Upper lobe of left lung (tissue), 6 donors: ENCODE data around the gene EFNA1. TPM values are rescaled to one million over a fixed set of nuclear protein-coding genes. Genes with fewer than 3 reads are reported as not detected.
A peak's percentile ranks its signal among the peaks of the same experiment; 100 is the strongest.

Source experiments
- ATAC-seq, 2 donors: fragments of 200-7000 bp; cut with Tn5 transposase; one replicate each; pipeline ENCODE4 v1.9.1; 2022; ENCODE audit warnings: mild to moderate bottlenecking in 2 of 2, moderate library complexity in 2 of 2; ENCODE audit not compliant: low FRiP score in 2 of 2
- DNase-seq, 2 donors: peaks; one replicate each; pipeline ENCODE4 v3.0.0-alpha.2; 2019 to 2020
- H3K27ac ChIP-seq, 4 donors: fragments of 200-600 bp; sonication (generic); one replicate each; pipeline ENCODE4 v1.5.1; 2016 to 2019
- H3K27me3 ChIP-seq, 4 donors: fragments of 200-600 bp; sonication (generic); one replicate each; pipeline ENCODE4 v1.5.1; 2017 to 2019
- H3K36me3 ChIP-seq, 4 donors: fragments of 200-600 bp; sonication (generic); one replicate each; pipeline ENCODE4 v1.5.1; 2016 to 2019
- H3K4me1 ChIP-seq, 4 donors: fragments of 200-600 bp; sonication (generic); one replicate each; pipeline ENCODE4 v1.5.1; 2018 to 2019
- H3K4me3 ChIP-seq, 4 donors: fragments of 200-600 bp; sonication (generic); one replicate each; pipeline ENCODE4 v1.5.1; 2017 to 2019; ENCODE audit warnings: mild to moderate bottlenecking in 2 of 4, moderate library complexity in 1 of 4
- H3K9me3 ChIP-seq, 4 donors: fragments of 200-600 bp; sonication (generic); one replicate each; pipeline ENCODE4 v1.5.1; 2018 to 2019
- EP300 ChIP-seq, 4 donors: sonication (generic); formaldehyde crosslinking; IDR thresholded peaks; one replicate each; pipeline ENCODE4 v1.5.1; 2017; ENCODE audit warnings: antibody characterized with exemption in 4 of 4, control low read depth in 2 of 4
- POLR2A ChIP-seq, 4 donors: fragments of 450-650 bp; IDR thresholded peaks; one replicate each; pipeline ENCODE4 v1.5.1; 2016 to 2017; ENCODE audit warnings: antibody characterized with exemption in 4 of 4, mild to moderate bottlenecking in 2 of 4
- POLR2AphosphoS5 ChIP-seq, 2 donors: sonication (generic); formaldehyde crosslinking; IDR thresholded peaks; one replicate each; pipeline ENCODE4 v1.5.1; 2017; ENCODE audit warnings: antibody characterized with exemption in 2 of 2
- WGBS, 2 donors: methylation state at CpG; one replicate each; pipeline ENCODE4 v1.1.5; 2017 to 2018; 5-methylcytosine and 5-hydroxymethylcytosine counted together
- total RNA-seq, 6 donors: library from RNA; depleted of rRNA in 4 of 6; stranded (reverse); fragments of >200 nt in 4 of 6; gene quantifications; one replicate each; pipeline versions ENCODE4 v1.1.0 to v1.2.1, GENCODE V29; 2016 to 2021
- TF ChIP-seq, protein P1 (sequence below), 6 experiments: fragments of 450-650 bp in 4 of 6; fragments of 200-600 bp in 2 of 6; sonication (generic) in 2 of 6; IDR thresholded peaks; one replicate each; pipeline ENCODE4 v1.5.1; 2016 to 2019; ENCODE audit warnings: antibody characterized with exemption in 6 of 6
- donor health status: DM: no; HTN: no; CAD: no; lungs with moderate emphysema.
- donor health status: DM: no; HTN: yes; CAD: no; lungs with severe emphysema.

The EFNA1 gene
- total RNA-seq, 6 donors from 2014 or later, result 131 to 226 (median 164) TPM

DNA sequence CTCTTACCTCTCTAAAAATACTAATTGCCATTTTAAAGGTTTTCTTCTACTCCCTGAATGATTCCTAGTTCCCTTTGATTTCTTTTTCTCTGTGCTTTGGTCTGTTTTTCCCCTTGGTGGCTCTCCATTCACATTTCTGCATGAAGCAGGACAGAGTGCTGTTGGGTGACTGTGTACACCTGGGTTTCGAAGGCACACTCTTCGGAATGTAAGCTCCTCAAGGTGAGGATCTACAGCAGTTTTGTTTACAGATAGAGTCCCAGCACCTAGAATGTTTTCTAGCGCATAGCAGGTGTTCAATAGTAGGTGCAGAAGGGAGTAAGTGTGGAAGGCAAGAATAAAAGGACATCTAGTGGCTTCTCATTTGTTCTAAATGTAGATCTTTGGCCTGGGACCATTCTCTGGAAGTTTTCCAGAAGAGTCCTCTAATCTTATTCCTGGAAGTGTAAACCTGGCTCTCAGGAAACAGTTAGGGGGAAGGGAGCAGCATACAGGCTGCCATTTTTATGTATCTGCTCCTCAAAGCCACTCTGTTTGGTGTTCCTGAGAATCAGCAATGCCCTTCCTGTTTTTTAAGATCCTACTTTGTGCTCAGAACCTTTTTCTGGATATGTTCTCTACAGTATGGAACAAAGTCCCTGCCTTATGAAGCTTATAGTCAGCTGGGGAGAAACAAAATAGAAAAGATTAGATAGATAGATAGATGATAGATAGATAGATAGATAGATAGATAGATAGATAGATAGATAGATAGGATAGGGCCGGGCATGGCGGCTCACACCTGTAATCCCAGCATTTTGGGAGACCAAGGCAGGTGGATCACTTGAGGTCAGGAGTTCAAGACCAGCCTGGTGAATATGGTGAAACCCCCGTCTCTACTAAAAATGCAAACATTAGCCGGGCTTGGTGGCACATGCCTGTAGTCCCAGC is 22.8 kb upstream of the EFNA1 start:
- Histone ChIP-seq H3K4me1 (peaks cover 3 to 34% (median 15%) of the 10 kb centered on the region in 4 donors), H3K9me3 (no peaks in the 10 kb centered on the region), H3K36me3 (no peaks in the 10 kb centered on the region), H3K4me3 (no peak overlapping the region), H3K27ac (peak overlapping the region; percentile 53 to 81 (median 74)), H3K27me3 (no peaks in the 10 kb centered on the region)
- WGBS, 2 donors, result 63 to 66% methylated on average over 7 of the region's 7 CpGs
- TF ChIP-seq POLR2AphosphoS5 (IDR thresholded peaks at IDR 0.05) (no peak), EP300 (IDR thresholded peaks at IDR 0.05) (no peak), POLR2A (IDR thresholded peaks at IDR 0.05) (no peak)
- TF ChIP-seq, protein P1, sequence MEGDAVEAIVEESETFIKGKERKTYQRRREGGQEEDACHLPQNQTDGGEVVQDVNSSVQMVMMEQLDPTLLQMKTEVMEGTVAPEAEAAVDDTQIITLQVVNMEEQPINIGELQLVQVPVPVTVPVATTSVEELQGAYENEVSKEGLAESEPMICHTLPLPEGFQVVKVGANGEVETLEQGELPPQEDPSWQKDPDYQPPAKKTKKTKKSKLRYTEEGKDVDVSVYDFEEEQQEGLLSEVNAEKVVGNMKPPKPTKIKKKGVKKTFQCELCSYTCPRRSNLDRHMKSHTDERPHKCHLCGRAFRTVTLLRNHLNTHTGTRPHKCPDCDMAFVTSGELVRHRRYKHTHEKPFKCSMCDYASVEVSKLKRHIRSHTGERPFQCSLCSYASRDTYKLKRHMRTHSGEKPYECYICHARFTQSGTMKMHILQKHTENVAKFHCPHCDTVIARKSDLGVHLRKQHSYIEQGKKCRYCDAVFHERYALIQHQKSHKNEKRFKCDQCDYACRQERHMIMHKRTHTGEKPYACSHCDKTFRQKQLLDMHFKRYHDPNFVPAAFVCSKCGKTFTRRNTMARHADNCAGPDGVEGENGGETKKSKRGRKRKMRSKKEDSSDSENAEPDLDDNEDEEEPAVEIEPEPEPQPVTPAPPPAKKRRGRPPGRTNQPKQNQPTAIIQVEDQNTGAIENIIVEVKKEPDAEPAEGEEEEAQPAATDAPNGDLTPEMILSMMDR (IDR thresholded peaks at IDR 0.05), result no peak
- ATAC-seq (no peak), DNase-seq (no peak)

DNA sequence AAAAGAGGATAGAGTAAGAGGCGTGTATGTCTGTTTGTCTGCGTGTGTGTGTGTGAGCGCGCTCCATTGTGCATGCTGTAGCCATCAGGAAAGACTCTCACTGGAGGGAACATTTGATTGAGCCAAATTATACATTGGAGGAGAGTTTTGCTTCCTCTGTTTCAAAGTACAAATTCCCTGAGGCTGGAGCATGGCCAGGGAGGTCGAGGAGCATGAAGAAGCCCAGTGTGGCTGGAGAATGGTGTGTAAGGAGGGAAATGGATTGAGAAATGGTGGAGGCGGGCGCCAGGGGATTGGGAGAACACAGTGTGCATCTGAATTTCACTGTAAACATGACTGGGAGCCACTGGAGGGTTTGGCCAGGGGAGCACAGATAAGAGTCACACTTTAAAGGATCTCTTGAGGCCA is 22.1 kb upstream of the EFNA1 start:
- peak overlapping the region; percentile 53 to 81 (median 74) for H3K27ac ChIP-seq
- H3K4me1 ChIP-seq, result peaks cover 3 to 34% (median 15%) of the 10 kb centered on the region in 4 donors
- ATAC-seq (peak; percentile 69 to 93), DNase-seq (peak in 1 of 2 donors; percentile 91)
- 28 to 56% methylated on average over 7 of the region's 7 CpGs for WGBS, 2 donors
- no peak overlapping the region for H3K4me3 ChIP-seq
- no peaks in the 10 kb centered on the region for H3K36me3 ChIP-seq
- TF ChIP-seq EP300 (IDR thresholded peaks at IDR 0.05) (peak in 2 of 4 donors; percentile 44 to 87), POLR2AphosphoS5 (IDR thresholded peaks at IDR 0.05) (peak; percentile 45 to 75), POLR2A (IDR thresholded peaks at IDR 0.05) (no peak)
- H3K27me3 ChIP-seq, result no peaks in the 10 kb centered on the region
- H3K9me3 ChIP-seq, result no peaks in the 10 kb centered on the region

DNA sequence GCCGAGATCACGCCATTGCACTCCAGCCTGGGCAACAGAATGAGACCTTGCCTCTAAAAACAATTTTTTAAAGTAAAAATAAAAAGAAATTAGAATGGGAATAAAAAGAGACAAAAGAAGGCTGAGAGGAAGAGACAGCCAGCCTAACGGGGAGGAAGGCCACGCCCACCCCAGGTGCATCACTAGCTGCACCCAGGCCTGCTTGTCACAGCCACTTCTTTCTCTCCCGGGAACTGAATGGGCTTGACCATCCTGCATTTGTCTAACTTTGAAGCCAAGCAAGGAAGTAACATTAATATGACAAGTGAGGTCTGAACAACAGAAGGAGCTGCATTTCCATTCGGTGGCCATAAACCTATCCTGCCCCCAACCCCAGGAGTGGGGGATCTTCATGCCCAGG is 20.8 kb upstream of the EFNA1 start:
- Histone ChIP-seq H3K27ac (peak overlapping the region in 2 of 4 donors; percentile 64 to 69), H3K4me3 (no peak overlapping the region), H3K9me3 (no peaks in the 10 kb centered on the region), H3K27me3 (no peaks in the 10 kb centered on the region), H3K4me1 (peaks cover 3 to 34% (median 15%) of the 10 kb centered on the region in 4 donors), H3K36me3 (no peaks in the 10 kb centered on the region)
- no peak for TF ChIP-seq EP300 (IDR thresholded peaks at IDR 0.05)
- TF ChIP-seq, protein P1 (IDR thresholded peaks at IDR 0.05), result no peak
- TF ChIP-seq POLR2A (IDR thresholded peaks at IDR 0.05), result no peak
- no peak for TF ChIP-seq POLR2AphosphoS5 (IDR thresholded peaks at IDR 0.05)
- WGBS, 2 donors, result 81 to 82% methylated on average over 6 of the region's 6 CpGs
- ATAC-seq (no peak), DNase-seq (no peak)

DNA sequence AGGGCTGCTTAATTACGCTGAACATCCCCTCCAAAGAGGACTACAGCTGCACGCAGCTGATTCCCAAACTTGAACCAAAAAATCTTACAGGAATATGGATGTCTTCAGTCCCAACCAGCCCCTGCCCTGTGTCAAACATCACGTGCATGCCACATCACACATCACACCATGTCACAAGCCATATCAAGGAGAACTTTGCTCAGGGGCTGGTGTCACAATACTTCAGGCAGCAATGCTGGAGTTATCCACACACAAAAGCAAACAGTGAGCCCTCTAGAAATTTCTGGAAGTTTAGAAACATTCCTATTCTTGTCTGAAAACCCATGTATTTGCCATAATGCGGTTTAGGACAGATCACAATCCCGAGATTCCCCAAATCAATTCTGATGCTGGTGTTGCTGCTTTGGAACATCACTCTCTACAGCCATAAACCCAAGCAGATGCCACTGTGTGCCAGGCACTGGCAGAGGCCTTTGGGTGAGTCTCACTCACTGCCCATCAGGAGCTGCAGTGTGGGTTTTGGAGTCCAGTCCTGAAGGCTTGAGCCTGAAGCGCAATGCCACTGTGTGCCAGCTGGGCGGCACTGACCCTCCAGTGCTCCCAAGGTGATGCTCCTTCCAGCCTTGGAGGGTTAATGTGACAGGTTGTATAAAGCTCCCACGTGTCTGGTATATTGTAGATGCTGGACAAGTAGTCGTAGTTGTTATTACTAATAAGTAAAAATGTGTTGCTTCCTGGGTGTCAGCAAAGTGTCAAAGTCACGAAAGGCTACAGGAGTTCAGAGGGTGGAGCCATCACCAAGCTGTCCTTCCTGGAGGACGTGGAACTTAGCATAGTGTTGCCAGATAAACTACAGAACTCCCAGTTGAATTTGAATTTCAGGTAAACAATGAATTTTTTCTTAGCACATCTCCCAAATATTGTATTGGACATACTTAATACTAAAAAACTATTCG is 20.1 kb upstream of the EFNA1 start:
- Histone ChIP-seq H3K4me1 (peaks cover 3 to 27% (median 15%) of the 10 kb centered on the region in 4 donors), H3K27ac (peak overlapping the region in 1 of 4 donors; percentile 0), H3K27me3 (no peaks in the 10 kb centered on the region), H3K9me3 (no peaks in the 10 kb centered on the region), H3K36me3 (no peaks in the 10 kb centered on the region), H3K4me3 (no peak overlapping the region)
- 75 to 77% methylated on average over 12 of the region's 12 CpGs for WGBS, 2 donors
- ATAC-seq (no peak), DNase-seq (peak in 1 of 2 donors; percentile 25)
- TF ChIP-seq, protein P1 (IDR thresholded peaks at IDR 0.05), result no peak
- TF ChIP-seq POLR2A (IDR thresholded peaks at IDR 0.05) (no peak), EP300 (IDR thresholded peaks at IDR 0.05) (no peak), POLR2AphosphoS5 (IDR thresholded peaks at IDR 0.05) (no peak)
